GM04504 (cell line): Measurements from ENCODE around the gene C9orf50.
"Not testable (repeated sequence)": the region's sequence is repeated elsewhere in the genome, so short reads cannot be mapped to it uniquely, and the experiment has no call there.

Experiments used
- DNase-seq: peaks from one replicate; pipeline ENCODE4 v3.0.0-alpha.2; 2012; ENCODE audit warnings: low read depth

The C9orf50 gene

GRCh38 chr9:129610473-129611306 is 10.2 kb downstream of the C9orf50 start:
- no peak for DNase-seq

- DNase-seq = no peak
Observed at GRCh38 chr9:129610213-129610472, 10.8 kb downstream of the C9orf50 start.

- DNase-seq = no peak
Observed at GRCh38 chr9:129609486-129610212, 11.3 kb downstream of the C9orf50 start.

- no peak for DNase-seq
Observed at GRCh38 chr9:129608561-129609481, 12.1 kb downstream of the C9orf50 start.

GRCh38 chr9:129607027-129607387 is 13.9 kb downstream of the C9orf50 start:
- DNase-seq = no peak

- no peak for DNase-seq
Observed at GRCh38 chr9:129606161-129607026, 14.5 kb downstream of the C9orf50 start.

- no peak for DNase-seq
Observed at GRCh38 chr9:129604766-129605163, 16.1 kb downstream of the C9orf50 start.

GRCh38 chr9:129604056-129604765 is 16.7 kb downstream of the C9orf50 start:
- DNase-seq = no peak

GRCh38 chr9:129602598-129603415 is 18.1 kb downstream of the C9orf50 start:
- DNase-seq = no peak

- no peak for DNase-seq
Observed at GRCh38 chr9:129601082-129601674, 19.7 kb downstream of the C9orf50 start.

- DNase-seq = no peak
Observed at GRCh38 chr9:129598089-129598596, 22.8 kb downstream of the C9orf50 start.

- DNase-seq = no peak
Observed at GRCh38 chr9:129597355-129598088, 23.4 kb downstream of the C9orf50 start.

GRCh38 chr9:129596541-129597331 is 24.2 kb downstream of the C9orf50 start:
- no peak for DNase-seq

- DNase-seq = no peak
Observed at GRCh38 chr9:129595903-129596540, 24.9 kb downstream of the C9orf50 start.

- no peak for DNase-seq
Observed at GRCh38 chr9:129595311-129595741, 25.6 kb downstream of the C9orf50 start.

GRCh38 chr9:129594632-129595031 is 26.3 kb downstream of the C9orf50 start:
- no peak for DNase-seq

GRCh38 chr9:129592790-129593189 is 28.1 kb downstream of the C9orf50 start:
- not testable (repeated sequence) for DNase-seq
